ENCODE data around the gene SPHKAP.

Gene SPHKAP

GRCh38 chr2:228131833-228132232 lies 49.7 kb downstream of the SPHKAP start:
- DNase-seq (ENCODE audit: low read depth), result no peak
- no peak for TF ChIP-seq CTCF (conservative IDR thresholded peaks at IDR 0.05; ENCODE audit: low read depth, low read length)
- H3K4me3 ChIP-seq (ENCODE audit: low read length), result no peak overlapping the region

GRCh38 chr2:228126401-228126800 lies 55.1 kb downstream of the SPHKAP start:
- no peak for DNase-seq (ENCODE audit: low read depth)
- H3K4me3 ChIP-seq (ENCODE audit: low read length), result no peak overlapping the region
- no peak for TF ChIP-seq CTCF (conservative IDR thresholded peaks at IDR 0.05; ENCODE audit: low read depth, low read length)

GRCh38 chr2:228118940-228119339 lies 62.5 kb downstream of the SPHKAP start:
- TF ChIP-seq CTCF (conservative IDR thresholded peaks at IDR 0.05; ENCODE audit: low read depth, low read length), result no peak
- H3K4me3 ChIP-seq (ENCODE audit: low read length), result no peak overlapping the region
- no peak for DNase-seq (ENCODE audit: low read depth)

GRCh38 chr2:228107846-228108245 lies 73.6 kb downstream of the SPHKAP start:
- DNase-seq (ENCODE audit: low read depth), result no peak
- no peak for TF ChIP-seq CTCF (conservative IDR thresholded peaks at IDR 0.05; ENCODE audit: low read depth, low read length)

GRCh38 chr2:228105526-228106250 lies 75.8 kb downstream of the SPHKAP start:
- no peak for TF ChIP-seq CTCF (conservative IDR thresholded peaks at IDR 0.05; ENCODE audit: low read depth, low read length)
- DNase-seq (ENCODE audit: low read depth), result no peak
- H3K4me3 ChIP-seq (ENCODE audit: low read length), result no peak overlapping the region

More at GRCh38 chr2:228107846-228108245, 73.6 kb downstream of the SPHKAP start:
- no peak overlapping the region for H3K4me3 ChIP-seq (ENCODE audit: low read length)

GRCh38 chr2:228104215-228104614 lies 77.3 kb downstream of the SPHKAP start:
- TF ChIP-seq CTCF (conservative IDR thresholded peaks at IDR 0.05; ENCODE audit: low read depth, low read length), result no peak
- H3K4me3 ChIP-seq (ENCODE audit: low read length), result no peak overlapping the region
- DNase-seq (ENCODE audit: low read depth), result no peak

- H3K4me3 ChIP-seq (ENCODE audit: low read length), result no peak overlapping the region
- TF ChIP-seq CTCF (conservative IDR thresholded peaks at IDR 0.05; ENCODE audit: low read depth, low read length), result no peak
- no peak for DNase-seq (ENCODE audit: low read depth)
Measured at GRCh38 chr2:228103379-228103778, 78.1 kb downstream of the SPHKAP start.
